Spleen (tissue), 11 donors: ENCODE measurements around the gene MDM4. TPM values are rescaled to one million over a fixed set of nuclear protein-coding genes. Genes with fewer than 3 reads are reported as not detected.

ENCODE experiments used
- DNase-seq: peaks from one replicate; pipeline ENCODE4 v3.0.0-alpha.2; 2020
- H3K27ac ChIP-seq, 8 donors: fragments of 200-600 bp; sonication (generic) in 7 of 8; 1 replicate in 4 of 8; 2 replicates in 4 of 8; pipeline versions ENCODE4 v1.5.0 to v1.8.0; 2016 to 2021; ENCODE audit warnings: inconsistent platforms in 4 of 8, mild to moderate bottlenecking in 4 of 8, moderate library complexity in 1 of 8
- H3K27me3 ChIP-seq, 7 donors: fragments of 200-600 bp; sonication (generic) in 6 of 7; replicated peaks in 1 of 7; 1 replicate in 4 of 7; 2 replicates in 3 of 7; pipeline versions ENCODE4 v1.5.0 to v1.8.0; 2016 to 2021; ENCODE audit warnings: inconsistent platforms in 3 of 7, mild to moderate bottlenecking in 1 of 7
- H3K36me3 ChIP-seq, 6 donors: fragments of 200-600 bp; sonication (generic) in 5 of 6; 1 replicate in 4 of 6; 2 replicates in 2 of 6; pipeline versions ENCODE4 v1.5.0 to v1.8.0; 2016 to 2021; ENCODE audit warnings: inconsistent platforms in 2 of 6
- H3K4me1 ChIP-seq, 6 donors: fragments of 200-600 bp; sonication (generic) in 5 of 6; 1 replicate in 3 of 6; 2 replicates in 3 of 6; pipeline versions ENCODE4 v1.5.0 to v1.8.0; 2016 to 2021; ENCODE audit warnings: inconsistent platforms in 3 of 6
- H3K4me3 ChIP-seq, 8 donors: fragments of 200-600 bp; sonication (generic) in 7 of 8; 1 replicate in 4 of 8; 2 replicates in 4 of 8; pipeline versions ENCODE4 v1.5.0 to v1.8.0; 2016 to 2021; ENCODE audit warnings: inconsistent platforms in 4 of 8, mild to moderate bottlenecking in 4 of 8, moderate library complexity in 2 of 8
- H3K9me3 ChIP-seq, 8 donors: fragments of 200-600 bp; sonication (generic) in 7 of 8; 1 replicate in 4 of 8; 2 replicates in 4 of 8; pipeline versions ENCODE4 v1.5.0 to v1.8.0; 2016 to 2021; ENCODE audit warnings: inconsistent platforms in 4 of 8
- CTCF ChIP-seq, 11 experiments: fragments of 200-600 bp in 7 of 11; fragments of 450-650 bp in 4 of 11; sonication (generic) in 4 of 11; IDR thresholded peaks in 8 of 11; conservative IDR thresholded peaks in 3 of 11; 1 replicate in 7 of 11; 2 replicates in 4 of 11; pipeline versions ENCODE4 v1.4.0 to v1.8.0; 2016 to 2021; ENCODE audit warnings: antibody characterized with exemption in 11 of 11, inconsistent platforms in 4 of 11, mild to moderate bottlenecking in 1 of 11
- POLR2A ChIP-seq, 3 donors: fragments of 450-650 bp; IDR thresholded peaks; one replicate each; pipeline ENCODE4 v1.5.1; 2017; ENCODE audit warnings: antibody characterized with exemption in 3 of 3, mild to moderate bottlenecking in 1 of 3
- POLR2AphosphoS5 ChIP-seq, 3 donors: sonication (generic); formaldehyde crosslinking; IDR thresholded peaks; one replicate each; pipeline ENCODE4 v1.5.1; 2017; ENCODE audit warnings: antibody characterized with exemption in 3 of 3
- WGBS, 5 donors: extraction: QIAGEN DNeasy Blood & Tissue Kit in 3 of 5; methylation state at CpG; one replicate each; pipeline versions ENCODE4 v1.1.5 to v1.1.7; 2013 to 2018; 5-methylcytosine and 5-hydroxymethylcytosine counted together
- intact Hi-C: fragments of 100-400 bp; cut with DNase I; formaldehyde crosslinking; loops from one replicate; pipeline ENCODE4 v1.15.0; 2023; ENCODE audit warnings: low total_unique reads
- polyA plus RNA-seq, 3 donors: library from polyadenylated mRNA; stranded (reverse); fragments of 200-250 nt; gene quantifications; one replicate each; pipeline ENCODE4 v1.2.1, GENCODE V29; 2013
- total RNA-seq, 7 donors: library from RNA; depleted of rRNA in 3 of 7; stranded (reverse); fragments of >200 nt in 3 of 7; fragmentation: NEBNext Ultra II Directional in 4 of 7; extraction: Animal tissue kit (Norgen Biotek cat#: 25700) in 4 of 7; gene quantifications; one replicate each; pipeline versions ENCODE4 v1.1.0 to v1.2.1, GENCODE V29; 2016 to 2021
- donor health status: healthy with polysubstance abuse.
- donor health status: DM: no; HTN: no; CAD: no; lungs with moderate emphysema.
- donor health status: DM: no; HTN: no; CAD: no.
- donor health status: Bipolar disorder and iron deficiency.
- donor health status: healthy.
- donor health status: DM: no; HTN: no; CAD: no.
- donor health status: DM: yes; HTN: yes; CAD: no.

The MDM4 gene
- total and polyA plus RNA-seq, 10 donors = 10.6 to 192 (median 157) TPM

- DNase-seq = no peak
- H3K4me1 ChIP-seq = peaks cover 9 to 66% (median 28%) of the 10 kb centered on the region in 6 donors
- 82 to 95% (median 89%) methylated on average over 4 of the region's 4 CpGs for WGBS, 5 donors
- H3K36me3 ChIP-seq = no peaks in the 10 kb centered on the region
- H3K9me3 ChIP-seq = peaks cover 0 to 5% (median 0%) of the 10 kb centered on the region in 8 donors
- H3K4me3 ChIP-seq = no peak overlapping the region
- H3K27me3 ChIP-seq = no peaks in the 10 kb centered on the region
- TF ChIP-seq CTCF (IDR thresholded peaks at IDR 0.05 in 8 of 11, conservative IDR thresholded peaks at IDR 0.05 in 3 of 11) = no peak
- no peak for TF ChIP-seq POLR2A (IDR thresholded peaks at IDR 0.05)
- no peak for TF ChIP-seq POLR2AphosphoS5 (IDR thresholded peaks at IDR 0.05)
- intact Hi-C loops = loop anchor here (2.0 kb wide), 1 partner anchor 57 kb away; no protein-coding TSS in a partner anchor
- peak overlapping the region in 1 of 8 donors; percentile 90 for H3K27ac ChIP-seq
Observed at GRCh38 chr1:204503913-204504519, 12.2 kb upstream of the MDM4 start.

GRCh38 chr1:204505674-204506200 lies 10.5 kb upstream of the MDM4 start:
- Histone ChIP-seq H3K9me3 (no peaks in the 10 kb centered on the region), H3K4me3 (peak overlapping the region; percentile 37 to 69 (median 50)), H3K27me3 (no peaks in the 10 kb centered on the region), H3K4me1 (peaks cover 7 to 70% (median 24%) of the 10 kb centered on the region in 6 donors), H3K27ac (peak overlapping the region; percentile 70 to 94 (median 90)), H3K36me3 (no peaks in the 10 kb centered on the region)
- 0 to 6% (median 0%) methylated on average over 4 of the region's 4 CpGs for WGBS, 5 donors
- TF ChIP-seq CTCF (IDR thresholded peaks at IDR 0.05 in 8 of 11, conservative IDR thresholded peaks at IDR 0.05 in 3 of 11) (no peak), POLR2A (IDR thresholded peaks at IDR 0.05) (no peak)
- intact Hi-C loops = no loop called here
- DNase-seq = no peak

GRCh38 chr1:204506201-204506968 lies 9.8 kb upstream of the MDM4 start:
- peak in 1 of 11 experiments; percentile 6 for TF ChIP-seq CTCF (IDR thresholded peaks at IDR 0.05 in 8 of 11, conservative IDR thresholded peaks at IDR 0.05 in 3 of 11)
- no peak for TF ChIP-seq POLR2A (IDR thresholded peaks at IDR 0.05)
- Histone ChIP-seq H3K27ac (peak overlapping the region; percentile 70 to 94 (median 90)), H3K36me3 (no peaks in the 10 kb centered on the region), H3K9me3 (no peaks in the 10 kb centered on the region), H3K27me3 (no peaks in the 10 kb centered on the region), H3K4me1 (peaks cover 7 to 77% (median 24%) of the 10 kb centered on the region in 6 donors), H3K4me3 (peak overlapping the region; percentile 37 to 69 (median 50))
- 0 to 1% (median 1%) methylated on average over 27 of the region's 27 CpGs for WGBS, 5 donors
- intact Hi-C loops = no loop called here
- peak; percentile 85 for DNase-seq

- WGBS, 5 donors = 0 to 1% (median 0%) methylated on average over 13 of the region's 13 CpGs
- H3K27ac ChIP-seq = peak overlapping the region; percentile 76 to 94 (median 90)
Observed at GRCh38 chr1:204506969-204507316, 9.3 kb upstream of the MDM4 start.

More at GRCh38 chr1:204506969-204507316, 9.3 kb upstream of the MDM4 start:
- peaks cover 7 to 82% (median 25%) of the 10 kb centered on the region in 6 donors for H3K4me1 ChIP-seq
- no peaks in the 10 kb centered on the region for H3K27me3 ChIP-seq
- no peaks in the 10 kb centered on the region for H3K36me3 ChIP-seq
- H3K4me3 ChIP-seq = peak overlapping the region; percentile 39 to 69 (median 50)
- intact Hi-C loops = no loop called here
- no peaks in the 10 kb centered on the region for H3K9me3 ChIP-seq
- TF ChIP-seq POLR2A (IDR thresholded peaks at IDR 0.05) (no peak), POLR2AphosphoS5 (IDR thresholded peaks at IDR 0.05) (peak in 1 of 3 donors; percentile 71), CTCF (IDR thresholded peaks at IDR 0.05 in 8 of 11, conservative IDR thresholded peaks at IDR 0.05 in 3 of 11) (no peak)
- DNase-seq = no peak
